Glutamatergic neuron (in vitro differentiated cells): ENCODE data around the gene CCDC28B. TPM values are rescaled to one million over a fixed set of nuclear protein-coding genes. Genes with fewer than 3 reads are reported as not detected.

Experiments used
- DNase-seq: peaks from one replicate; pipeline ENCODE4 v3.0.0; 2022
- H3K27ac Mint-ChIP-seq: one replicate; pipeline ENCODE4 v1.8.0; 2020; ENCODE audit warnings: mild to moderate bottlenecking, mixed read lengths, inconsistent platforms; ENCODE audit not compliant: unreplicated experiment
- H3K27me3 Mint-ChIP-seq: one replicate; pipeline ENCODE4 v1.8.0; 2020; ENCODE audit warnings: mild to moderate bottlenecking, moderate library complexity, mixed read lengths, inconsistent platforms; ENCODE audit not compliant: unreplicated experiment
- H3K36me3 Mint-ChIP-seq: one replicate; pipeline ENCODE4 v1.8.0; 2020; ENCODE audit warnings: mild to moderate bottlenecking, mixed read lengths, inconsistent platforms; ENCODE audit not compliant: unreplicated experiment
- H3K4me1 Mint-ChIP-seq: one replicate; pipeline ENCODE4 v1.8.0; 2020; ENCODE audit warnings: mild to moderate bottlenecking, low read depth, mixed read lengths, inconsistent platforms; ENCODE audit not compliant: unreplicated experiment
- H3K4me3 Mint-ChIP-seq: one replicate; pipeline ENCODE4 v1.8.0; 2020; ENCODE audit warnings: mild to moderate bottlenecking, mixed read lengths, inconsistent platforms; ENCODE audit not compliant: unreplicated experiment
- H3K9me3 Mint-ChIP-seq: one replicate; pipeline ENCODE4 v1.8.0; 2020; ENCODE audit warnings: mild to moderate bottlenecking, moderate library complexity, mixed read lengths, inconsistent platforms; ENCODE audit not compliant: unreplicated experiment
- CTCF ChIP-seq: fragments of 200-600 bp; sonication (generic); IDR thresholded peaks from one replicate; pipeline ENCODE4 v1.5.0; 2021; ENCODE audit not compliant: partially characterized antibody, unreplicated experiment
- total RNA-seq: library from RNA; stranded (reverse); fragmentation: NEBNext Ultra II Directional; extraction: Animal tissue kit (Norgen Biotek cat#: 25700); gene quantifications from one replicate; pipeline ENCODE4 v1.2.1, GENCODE V29; 2021; ENCODE audit not compliant: unreplicated experiment

Gene CCDC28B
- total RNA-seq, 1 donor from 2014 or later = 34.4 TPM

GRCh38 chr1:32247983-32248889 lies 47.8 kb downstream of the CCDC28B start:
- H3K9me3 Mint-ChIP-seq = peaks cover 11% of the 10 kb centered on the region
- H3K4me1 Mint-ChIP-seq = peaks cover 27% of the 10 kb centered on the region
- TF ChIP-seq CTCF = peak; percentile 97
- H3K27ac Mint-ChIP-seq = peak overlapping the region; percentile 92
- no peaks in the 10 kb centered on the region for H3K36me3 Mint-ChIP-seq
- peaks cover 14% of the 10 kb centered on the region for H3K27me3 Mint-ChIP-seq
- H3K4me3 Mint-ChIP-seq = peak overlapping the region; percentile 71
- DNase-seq = peak; percentile 90

GRCh38 chr1:32249831-32250525 lies 49.6 kb downstream of the CCDC28B start:
- Mint-ChIP-seq H3K9me3 (peaks cover 11% of the 10 kb centered on the region), H3K4me1 (peaks cover 27% of the 10 kb centered on the region), H3K36me3 (no peaks in the 10 kb centered on the region), H3K4me3 (peak overlapping the region; percentile 61), H3K27me3 (peaks cover 14% of the 10 kb centered on the region), H3K27ac (peak overlapping the region; percentile 36)
- no peak for DNase-seq
- no peak for TF ChIP-seq CTCF

- peak; percentile 26 for DNase-seq
- H3K36me3 Mint-ChIP-seq = no peaks in the 10 kb centered on the region
- peak within 1 kb of the TSS; percentile 61 for H3K4me3 Mint-ChIP-seq
- H3K27me3 Mint-ChIP-seq = peaks cover 14% of the 10 kb centered on the region
- H3K9me3 Mint-ChIP-seq = peaks cover 11% of the 10 kb centered on the region
- TF ChIP-seq CTCF = no peak
- H3K4me1 Mint-ChIP-seq = peaks cover 27% of the 10 kb centered on the region
- no peak within 1 kb of the TSS for H3K27ac Mint-ChIP-seq
These were observed 50.7 kb downstream of the CCDC28B start, which contains the start of gene LCK for GRCh38 chr1:32250893-32251716. Gene LCK (plus strand): TSS chr1:32251265. CDS start chr1:32274330, 23,065 bp downstream.

Other genes starting within 250 kb of the CCDC28B start
- 266 TPM for gene KHDRBS1, start 186.7 kb upstream of the CCDC28B start, total RNA-seq
- gene TMEM39B, start 127.7 kb upstream of the CCDC28B start, total RNA-seq = 23.2 TPM
- gene KPNA6, start 92.5 kb upstream of the CCDC28B start, total RNA-seq = 79.0 TPM
- gene TXLNA, start 20.9 kb upstream of the CCDC28B start, total RNA-seq = 48.6 TPM
- 2.7 TPM for gene IQCC, start 5.1 kb downstream of the CCDC28B start, total RNA-seq
- gene DCDC2B, start 8.5 kb downstream of the CCDC28B start, total RNA-seq = not detected
- 21.8 TPM for gene TMEM234, start 21.8 kb downstream of the CCDC28B start, total RNA-seq
- gene EIF3I, start 21.8 kb downstream of the CCDC28B start, total RNA-seq = 103 TPM
- 2.5 TPM for gene FAM167B, start 46.6 kb downstream of the CCDC28B start, total RNA-seq
- gene LCK, start 50.7 kb downstream of the CCDC28B start, total RNA-seq = 0.37 TPM
- gene HDAC1, start 91.5 kb downstream of the CCDC28B start, total RNA-seq = 36.9 TPM
- 912 TPM for gene MARCKSL1, start 135.6 kb downstream of the CCDC28B start, total RNA-seq
- gene FAM229A, start 161.9 kb downstream of the CCDC28B start, total RNA-seq = 21.8 TPM
- gene TSSK3, start 161.9 kb downstream of the CCDC28B start, total RNA-seq = 1.6 TPM
- gene BSDC1, start 193.8 kb downstream of the CCDC28B start, total RNA-seq = 161 TPM